Measurements from ENCODE around the gene FHIT.
"Not testable (repeated sequence)": the region's sequence is repeated elsewhere in the genome, so short reads cannot be mapped to it uniquely, and the experiment has no call there.

The FHIT gene

DNA sequence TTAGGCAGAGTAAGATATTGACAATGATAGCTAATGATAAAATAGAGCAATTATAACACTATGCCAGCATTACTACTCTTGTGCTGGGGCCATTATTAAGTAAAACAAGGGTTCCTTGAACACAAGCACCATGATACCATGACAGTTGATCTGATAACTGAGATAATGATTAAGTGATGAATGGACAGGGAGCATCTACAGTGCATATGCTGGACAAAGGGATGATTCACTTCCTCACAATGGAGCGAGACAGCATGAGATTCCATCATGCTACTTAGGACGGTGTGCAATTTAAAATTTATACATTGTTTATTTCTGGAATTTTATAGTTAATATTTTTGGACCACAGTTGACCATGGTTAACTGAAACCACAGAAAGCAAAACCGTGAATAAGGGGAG, 156.6 kb downstream of the FHIT start:
- no peak for DNase-seq

DNA sequence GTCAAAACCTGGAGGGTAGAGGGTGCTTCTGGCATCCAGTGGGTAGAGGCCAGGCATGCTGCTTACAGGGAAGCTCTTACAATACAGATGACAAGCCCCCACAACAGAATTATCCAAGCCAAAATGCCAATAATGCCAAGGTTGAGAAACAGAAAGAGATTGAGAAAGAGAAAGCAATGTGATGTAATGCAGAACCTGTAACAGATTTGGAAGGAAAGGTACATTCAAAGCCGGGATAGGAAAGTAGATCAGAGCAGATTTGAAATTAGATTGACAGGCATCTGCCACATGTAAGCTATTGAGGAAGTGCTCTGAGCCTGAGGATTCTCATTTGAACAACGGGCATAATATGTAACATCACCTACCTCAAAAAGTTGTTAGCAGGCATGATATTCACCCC, 157.9 kb downstream of the FHIT start:
- no peak for DNase-seq

DNA sequence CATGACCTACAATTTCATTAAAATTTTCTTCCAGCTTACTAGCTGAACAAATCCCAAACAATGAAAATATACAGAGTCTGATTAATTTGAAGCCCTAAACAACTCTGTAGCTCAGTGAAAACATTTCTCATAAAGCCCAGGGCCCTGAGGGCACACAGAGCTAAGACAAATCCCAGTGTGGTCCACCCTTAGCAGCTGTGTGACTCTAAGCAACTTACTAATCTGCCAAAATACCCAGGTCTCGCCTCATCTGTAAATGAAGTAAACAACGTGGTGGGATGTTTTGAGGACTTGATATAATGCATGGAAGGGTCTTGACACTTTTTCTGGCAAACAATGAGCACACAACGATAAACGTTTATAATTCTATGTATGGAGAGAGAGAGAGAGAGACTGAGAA, 158.4 kb downstream of the FHIT start:
- DNase-seq, result no peak

DNA sequence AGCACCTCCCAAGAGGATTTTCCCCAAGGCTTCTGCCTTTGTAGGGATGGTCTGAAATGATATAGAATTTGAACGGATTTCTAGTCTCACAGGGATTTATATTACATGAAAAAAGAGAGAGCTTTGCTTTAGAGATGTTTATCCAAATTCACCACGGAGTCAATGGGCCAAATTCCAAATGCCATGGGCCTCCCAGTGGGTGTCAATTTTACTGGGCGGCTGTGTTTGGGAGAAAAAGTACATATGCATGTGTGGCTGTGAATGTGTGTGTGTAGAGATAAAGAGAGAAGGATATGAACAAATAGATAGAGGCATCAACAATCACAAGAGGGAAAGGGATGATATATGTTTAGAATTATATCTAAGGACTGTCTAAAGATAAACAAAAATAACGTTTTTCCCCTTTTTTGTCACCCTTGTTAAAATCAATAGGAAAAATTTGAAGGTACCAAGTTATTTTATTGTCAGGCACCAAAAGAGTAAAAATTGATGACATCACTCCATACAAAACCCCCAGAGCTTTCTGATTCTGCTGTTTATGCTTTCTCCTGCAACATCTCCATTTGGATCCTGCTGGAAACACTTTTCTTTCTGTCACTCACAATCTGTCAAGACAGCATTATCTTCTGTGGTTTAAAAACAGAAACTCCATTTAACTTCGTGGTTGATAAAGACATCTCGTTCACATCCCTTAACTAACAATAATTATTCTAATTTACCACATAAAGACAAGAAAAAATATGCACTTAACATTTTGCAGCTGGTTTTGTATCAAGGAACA, 160.7 kb downstream of the FHIT start:
- no peak for DNase-seq

DNA sequence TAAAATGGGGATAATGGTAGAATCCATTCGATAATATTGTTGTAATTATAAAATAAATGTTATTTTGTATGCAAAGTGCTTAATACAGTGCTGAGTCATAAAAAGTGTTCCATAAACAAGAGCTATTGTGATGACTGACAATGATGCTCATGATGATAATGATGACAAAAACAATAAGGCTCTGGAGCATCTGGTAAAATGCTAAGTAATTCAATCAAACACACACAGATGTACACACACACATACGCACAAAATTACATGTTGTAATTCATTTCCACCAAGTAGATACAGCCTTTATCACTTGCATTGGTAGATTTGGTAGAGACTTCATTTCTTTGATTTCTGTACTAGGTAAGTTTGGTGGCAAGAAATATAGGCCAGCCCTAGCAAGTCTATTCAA, 163.8 kb downstream of the FHIT start:
- no peak for DNase-seq

DNA sequence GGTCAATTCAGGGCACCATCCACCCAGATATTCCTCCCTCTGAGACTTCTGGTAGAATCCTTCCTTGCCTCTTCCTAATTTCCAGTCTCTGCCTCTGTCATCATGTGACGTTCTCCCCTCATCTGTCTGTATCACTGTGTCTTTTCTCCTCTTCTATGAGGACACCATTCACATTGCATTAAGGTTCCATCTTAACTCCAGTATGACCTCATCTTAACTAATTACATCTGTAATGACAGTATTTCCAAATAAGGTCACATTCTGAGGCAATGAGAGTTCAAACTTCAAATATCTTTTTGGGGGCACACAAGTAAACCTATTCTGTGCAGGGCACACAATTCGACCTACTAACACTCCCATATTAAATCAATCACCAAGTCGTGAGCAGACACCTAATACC, 169.7 kb downstream of the FHIT start:
- DNase-seq, result no peak

DNA sequence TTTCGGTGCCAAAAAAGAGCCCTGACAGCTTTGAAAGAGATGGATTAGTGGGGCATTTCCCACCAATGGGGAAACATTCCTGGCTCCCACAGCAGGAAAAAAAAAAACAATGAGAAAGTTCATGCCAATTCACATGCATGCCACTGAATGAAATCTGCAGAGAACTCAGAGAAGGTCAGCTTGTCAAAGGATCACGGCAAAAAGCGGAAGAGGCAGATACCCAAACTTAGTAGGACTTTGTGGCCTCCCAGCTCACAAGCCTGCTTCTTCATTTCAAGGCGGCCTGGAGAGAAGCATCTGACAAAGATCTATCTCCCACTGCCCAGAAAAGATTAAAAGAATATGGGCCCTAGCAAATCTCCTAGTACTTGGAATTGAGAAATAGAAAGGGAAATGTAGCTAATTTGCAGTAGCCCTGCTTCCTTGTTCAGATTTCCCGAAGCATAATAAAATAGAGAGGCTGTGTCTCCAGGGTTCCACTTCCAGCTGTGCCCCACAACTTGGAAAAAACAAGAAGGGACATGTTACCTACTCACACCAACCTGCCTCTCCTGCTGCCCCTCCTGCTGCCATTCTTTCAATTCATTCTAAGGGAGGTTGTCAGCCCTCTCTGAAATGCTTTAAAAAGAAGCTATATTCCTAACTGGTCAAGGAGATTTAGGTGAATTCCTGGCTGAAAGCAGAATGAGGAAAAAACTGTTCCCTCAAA, 170.4 kb downstream of the FHIT start:
- DNase-seq, result no peak

DNA sequence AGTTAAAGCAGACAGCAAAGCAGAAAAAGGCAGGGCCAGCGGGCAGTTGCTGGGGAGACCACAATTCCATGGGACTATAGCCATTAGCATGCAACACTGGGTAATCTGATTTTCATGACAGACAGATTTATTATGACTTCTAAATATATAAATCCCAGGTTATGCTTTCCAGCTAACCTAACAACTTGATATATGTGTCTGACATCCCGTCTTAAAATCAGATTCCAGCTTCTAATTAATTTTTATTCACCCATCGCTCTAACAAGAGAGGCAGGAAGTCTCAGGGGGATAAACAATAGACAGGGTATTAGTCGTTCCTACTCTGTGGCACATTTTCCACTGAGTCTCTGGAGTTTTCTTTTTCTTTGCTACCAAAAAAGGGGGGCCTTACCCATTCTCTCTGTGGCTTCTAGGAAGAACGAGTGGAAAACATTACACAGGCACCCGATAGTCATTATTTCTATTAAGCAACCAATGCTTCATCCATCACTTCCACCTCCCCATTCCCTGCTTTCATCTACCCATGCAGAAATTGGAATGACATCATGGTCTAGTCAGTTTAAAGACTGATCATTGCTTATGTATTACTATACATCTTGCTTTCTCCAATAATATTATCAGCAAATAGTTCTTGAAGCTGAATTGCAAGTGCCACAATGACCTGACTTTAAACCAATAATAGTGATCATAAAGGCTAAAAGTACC, 173.1 kb downstream of the FHIT start:
- no peak for DNase-seq

DNA sequence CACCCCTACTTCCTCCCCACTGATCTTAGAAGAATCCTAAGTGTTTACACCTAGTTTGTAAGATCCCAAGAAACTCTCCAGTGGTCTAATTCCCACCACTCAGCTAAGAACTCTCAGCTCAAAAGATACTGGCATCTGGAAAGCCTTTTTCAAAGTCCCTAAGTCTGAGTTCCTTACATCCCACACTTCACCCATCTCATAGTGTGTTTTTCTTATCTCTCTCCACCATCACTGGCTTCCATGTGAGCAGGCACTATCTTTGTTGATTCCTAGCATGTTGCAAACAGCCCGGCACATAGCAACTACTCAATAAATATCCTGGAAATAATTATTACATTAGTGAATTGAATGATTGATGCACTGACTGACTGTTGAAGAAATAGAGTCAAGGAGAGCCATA, 173.7 kb downstream of the FHIT start:
- DNase-seq, result no peak

DNA sequence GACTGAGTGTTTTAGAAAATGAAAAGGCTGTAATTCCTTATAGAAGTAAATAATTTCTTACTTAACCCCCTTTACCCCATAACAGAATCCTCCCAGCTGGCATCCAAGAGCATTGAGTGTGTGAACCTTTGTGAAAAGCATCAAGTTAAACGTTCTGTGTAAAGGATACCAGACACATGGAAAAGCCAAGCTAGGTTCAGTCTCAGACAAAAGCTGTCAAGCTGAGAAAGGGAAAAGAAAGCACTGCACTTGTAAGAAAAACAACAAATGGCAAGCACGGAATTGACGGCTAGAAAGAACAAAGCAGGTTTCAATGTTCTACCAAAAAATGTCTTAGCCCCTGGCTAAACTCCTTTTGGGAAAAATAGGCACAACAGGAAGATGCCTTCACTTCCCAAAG, 176.5 kb downstream of the FHIT start:
- no peak for DNase-seq

DNA sequence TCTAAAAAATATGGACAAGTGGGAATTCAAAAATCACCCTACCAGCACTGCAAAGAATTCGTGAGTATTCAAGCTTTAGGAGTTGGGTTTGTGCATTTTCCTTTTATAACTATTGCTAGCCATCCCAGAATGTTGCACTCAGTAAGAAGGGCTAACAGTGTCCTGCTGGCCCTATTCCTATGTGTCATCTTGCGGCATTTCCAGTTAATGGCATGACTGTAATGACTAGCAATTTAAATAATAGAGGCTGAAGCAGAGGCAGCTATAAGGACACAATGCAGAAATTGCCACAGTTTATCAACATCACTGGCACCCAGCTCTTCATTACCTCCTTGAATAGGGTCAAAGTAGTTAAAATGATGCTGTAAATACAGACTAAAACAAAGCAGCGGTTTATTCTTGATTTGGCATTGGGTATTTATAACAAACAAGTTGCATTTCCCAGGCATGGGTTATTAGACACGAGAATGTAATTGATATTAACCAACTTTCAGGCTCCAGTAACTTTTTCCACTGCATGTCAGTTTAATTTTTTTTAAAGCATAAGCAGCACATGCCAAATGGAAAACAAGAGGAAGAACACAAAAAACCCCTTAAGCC, 177.6 kb downstream of the FHIT start:
- DNase-seq, result no peak

DNA sequence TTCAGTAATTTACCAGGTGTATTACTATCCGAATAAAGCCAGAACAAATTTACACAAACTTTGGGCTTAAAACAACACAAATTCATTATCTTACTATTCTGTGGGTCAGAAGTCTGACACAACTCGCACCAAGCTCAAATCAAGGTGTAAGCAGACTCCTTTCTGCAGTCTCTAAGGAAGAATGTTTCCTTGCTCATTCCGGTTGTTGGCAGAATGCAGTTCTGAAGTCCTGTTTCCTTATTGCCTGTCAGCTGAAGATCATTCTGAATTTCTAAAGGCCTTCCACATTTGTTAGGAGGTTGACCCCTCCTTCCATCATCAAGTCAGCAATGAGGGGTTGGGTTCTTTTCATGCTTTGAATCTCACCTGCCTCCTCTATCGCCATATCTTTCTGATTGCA, 183.2 kb downstream of the FHIT start:
- no peak for DNase-seq

DNA sequence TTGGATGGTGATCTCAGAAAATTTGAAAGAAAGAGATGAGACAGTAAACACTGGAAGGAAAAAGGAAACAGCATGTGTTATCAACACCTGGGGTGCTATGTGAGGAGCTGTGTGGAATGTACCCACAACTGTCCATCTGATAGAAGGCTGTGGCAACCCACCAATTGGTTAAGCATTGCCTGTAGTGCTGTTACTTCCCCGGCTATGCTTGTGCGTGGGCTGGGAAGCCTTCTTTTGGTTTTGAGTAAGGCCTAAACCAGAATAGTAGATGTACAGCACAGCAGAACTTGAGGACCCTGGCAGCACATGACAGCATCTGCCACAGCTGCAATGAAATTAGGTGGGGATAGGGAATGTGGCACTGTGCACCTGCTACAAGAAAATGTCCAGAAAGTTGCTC, 184.5 kb downstream of the FHIT start:
- no peak for DNase-seq

DNA sequence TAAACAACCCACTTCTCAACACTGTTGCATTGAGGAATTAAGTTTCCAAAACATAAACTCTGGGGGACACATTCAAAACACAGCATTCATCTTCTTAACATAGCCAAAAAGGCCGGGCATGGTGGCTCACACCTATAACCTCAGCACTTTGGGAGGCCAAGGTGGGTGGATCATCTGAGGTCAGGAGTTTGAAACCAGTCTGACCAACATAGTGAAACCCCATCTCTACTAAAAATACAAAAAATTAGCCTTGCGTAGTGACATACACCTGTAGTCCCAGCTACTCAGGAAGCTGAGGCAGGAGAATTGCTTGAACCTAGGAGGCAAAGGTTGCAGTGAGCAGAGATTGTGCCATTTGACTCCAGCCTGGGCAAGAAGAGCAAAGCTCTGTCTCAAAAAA, 185.0 kb downstream of the FHIT start:
- not testable (repeated sequence) for DNase-seq

DNA sequence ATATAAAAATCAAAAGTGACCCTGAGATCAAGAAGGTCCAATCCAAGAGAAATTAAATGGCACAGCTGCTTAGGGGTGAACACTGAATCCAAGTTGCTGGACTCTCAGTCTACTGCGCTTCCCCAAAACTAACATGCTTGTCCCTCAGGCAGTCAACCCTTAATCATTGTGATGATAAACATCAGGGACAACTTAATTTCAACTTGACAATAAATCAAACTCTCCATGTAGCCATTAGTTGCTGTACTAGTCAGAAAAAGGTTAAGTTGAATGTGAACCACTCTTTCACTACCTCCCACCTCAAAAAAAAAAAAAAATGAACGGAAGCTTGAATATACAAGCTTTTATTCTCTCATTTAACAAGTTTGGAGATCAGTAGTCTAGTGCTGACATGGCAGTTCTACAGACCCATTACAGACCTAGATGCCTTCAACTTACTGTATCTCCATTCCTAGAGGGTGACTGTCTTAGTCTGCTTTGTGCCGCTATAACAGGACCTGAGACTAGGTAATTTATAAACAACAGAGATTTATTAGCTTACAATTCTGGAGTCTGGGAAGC, 185.7 kb downstream of the FHIT start:
- DNase-seq, result peak; percentile 35

DNA sequence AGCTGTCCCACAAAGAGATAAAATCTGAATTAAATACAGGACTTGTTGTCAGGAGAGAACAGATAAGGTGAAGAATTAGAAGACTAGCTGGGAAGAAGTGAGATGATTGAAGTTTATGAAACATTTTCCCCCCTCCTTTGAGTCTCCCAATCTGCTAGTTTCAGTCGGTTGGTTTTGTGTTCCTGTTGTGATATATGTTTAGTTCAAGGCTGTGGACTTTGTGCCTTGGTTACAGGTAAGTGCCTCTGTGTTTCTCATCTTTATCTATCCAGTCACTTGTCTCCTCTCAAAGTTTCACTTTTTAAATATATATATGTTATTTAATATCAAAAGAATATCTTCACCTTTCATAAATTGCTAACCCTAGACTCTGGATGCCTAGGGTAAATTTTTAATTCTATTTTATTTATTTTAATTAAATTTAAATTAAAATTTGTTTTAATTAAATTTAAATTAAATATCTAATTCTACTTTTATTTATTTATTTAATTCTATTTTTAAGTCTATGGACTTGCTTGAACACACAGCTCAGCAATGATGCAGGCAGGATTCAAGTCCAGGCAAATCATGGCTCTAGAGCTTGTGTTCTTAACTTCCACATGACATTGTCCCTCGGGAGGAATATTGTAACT, 190.0 kb downstream of the FHIT start:
- DNase-seq, result no peak

DNA sequence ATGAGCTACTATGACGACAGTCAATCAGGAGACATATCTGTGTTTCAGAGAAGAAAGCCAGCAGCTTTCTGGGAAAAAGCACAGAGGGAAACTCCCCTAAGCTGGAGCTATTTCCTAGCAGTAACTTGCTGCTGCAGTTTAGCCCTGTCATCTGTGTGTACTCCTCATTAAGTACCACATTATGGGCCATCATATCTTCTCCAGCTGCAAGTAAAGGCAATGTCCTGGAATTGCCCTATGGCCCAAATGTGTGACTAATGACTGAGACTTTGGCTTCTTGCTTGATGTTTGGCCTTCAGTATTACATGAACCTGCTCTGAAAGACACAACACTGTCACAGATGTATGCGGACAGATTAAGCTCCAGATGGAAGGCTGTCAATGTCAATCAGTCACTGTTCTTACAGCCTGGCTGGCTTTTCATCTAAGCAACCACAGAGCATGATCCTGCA, 190.8 kb downstream of the FHIT start:
- DNase-seq, result no peak

DNA sequence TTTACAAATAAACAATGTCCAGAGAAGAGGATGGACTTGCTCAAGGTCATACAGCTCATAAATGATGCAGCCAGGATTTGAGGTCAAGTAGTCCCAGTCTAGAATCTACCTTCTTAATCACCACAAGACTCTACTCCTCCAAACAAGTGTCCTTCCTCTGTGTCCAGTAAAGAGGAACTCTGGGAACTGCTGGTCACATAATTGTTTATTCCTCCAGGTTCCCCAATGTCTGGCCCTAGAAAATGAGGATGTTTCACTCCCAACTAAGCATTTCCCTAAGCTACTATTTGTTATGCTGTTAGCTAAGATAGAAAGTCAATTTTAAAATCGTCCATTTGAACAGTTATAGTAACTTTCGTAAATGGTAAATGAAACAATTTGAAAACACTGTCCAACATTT, 192.4 kb downstream of the FHIT start:
- no peak for DNase-seq

DNA sequence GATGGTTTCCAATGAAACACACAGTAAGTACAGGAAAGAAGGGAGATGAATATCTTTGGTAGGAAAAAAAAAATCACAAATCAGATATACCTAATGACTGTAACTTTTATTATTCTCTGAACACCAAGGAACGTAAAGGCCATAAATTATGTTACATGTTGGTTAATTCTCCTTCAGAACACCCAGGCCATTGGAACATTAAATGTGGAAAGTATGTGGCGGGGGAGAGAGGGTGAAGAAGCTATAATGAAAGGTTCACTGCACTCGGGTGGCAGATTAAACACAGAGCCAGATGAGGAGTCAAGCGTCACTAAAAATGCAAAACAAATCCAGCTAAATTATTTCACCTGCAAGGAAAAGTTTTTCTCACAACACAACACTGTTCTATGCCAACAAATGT, 193.8 kb downstream of the FHIT start:
- peak; percentile 40 for DNase-seq

DNA sequence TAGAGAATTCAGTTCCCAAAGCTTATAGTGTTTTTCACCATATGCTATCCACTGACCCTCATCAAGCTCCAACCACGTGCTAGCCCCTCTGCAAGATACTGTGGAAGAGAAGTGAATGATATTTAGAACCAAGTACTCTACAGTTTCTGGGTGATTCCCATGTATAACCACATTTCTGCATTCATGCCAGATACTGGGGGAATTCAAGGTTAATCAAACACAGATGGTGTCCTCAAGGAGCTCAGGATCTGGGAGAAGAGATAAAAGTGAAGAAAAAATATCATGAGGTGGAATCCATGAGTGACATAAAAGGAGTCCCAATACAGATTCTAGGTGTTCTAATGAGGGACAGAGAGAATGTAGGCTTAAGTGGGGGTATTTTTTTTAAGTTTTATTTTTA, 195.8 kb downstream of the FHIT start:
- no peak for DNase-seq

DNA sequence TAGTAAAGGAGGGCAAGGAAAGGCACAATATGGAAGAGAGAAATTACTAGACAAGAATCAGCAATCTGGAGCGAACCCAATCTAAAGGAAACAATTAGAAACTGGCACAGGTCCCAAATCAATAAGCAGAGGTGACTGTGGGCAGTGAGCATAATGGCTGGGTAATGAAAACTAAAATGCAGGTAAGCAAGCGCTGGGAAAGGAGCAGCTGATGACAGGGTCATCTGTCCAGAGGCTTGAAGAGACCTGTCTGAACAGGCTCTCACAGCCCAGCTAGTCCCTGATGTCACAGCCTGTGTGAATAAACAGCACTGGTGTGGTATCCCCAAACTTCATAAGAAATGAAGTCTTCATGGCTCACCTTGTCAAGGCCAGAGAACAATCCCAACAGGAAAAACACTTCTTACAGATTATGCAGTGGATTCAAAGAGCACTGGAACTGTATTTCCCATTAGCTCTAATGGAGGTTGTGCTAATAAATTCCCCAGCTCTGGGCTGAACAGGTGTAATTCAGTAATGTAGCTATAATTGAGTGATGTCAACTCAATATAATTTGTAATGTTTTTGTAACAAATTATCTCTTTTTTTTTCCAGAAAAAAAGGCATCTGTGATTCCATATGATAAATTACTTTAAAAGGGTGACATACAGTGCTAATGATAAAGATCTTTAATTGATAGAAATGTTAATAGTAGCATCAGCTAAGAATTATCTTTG, 197.3 kb downstream of the FHIT start:
- DNase-seq, result peak; percentile 33

DNA sequence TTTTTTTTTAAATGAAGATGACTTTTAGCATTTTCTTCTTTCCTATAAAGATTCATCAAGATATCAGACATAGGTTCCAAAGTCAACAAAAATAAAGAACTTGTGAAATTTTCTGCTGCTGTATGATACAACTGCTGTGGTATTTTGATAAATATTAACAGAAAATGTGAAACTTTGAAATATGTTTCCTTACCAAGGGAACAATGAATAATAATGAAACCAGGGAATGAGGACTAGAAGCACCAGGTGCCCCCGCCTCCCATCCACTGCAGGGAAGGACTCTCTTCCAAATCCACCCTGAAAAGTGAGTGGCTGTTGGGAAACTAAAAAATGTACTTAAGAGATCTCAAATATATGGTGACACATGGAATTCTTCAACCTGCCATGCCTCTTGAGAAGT, 198.4 kb downstream of the FHIT start:
- no peak for DNase-seq
